GM18867 (cell line): ENCODE data around the gene CASP7.
"Not testable (repeated sequence)": the region's sequence is repeated elsewhere in the genome, so short reads cannot be mapped to it uniquely, and the experiment has no call there.

ENCODE experiments used
- ATAC-seq: cut with Tn5 transposase; IDR thresholded peaks from one replicate; pipeline ENCODE4 v1.9.1; 2021; ENCODE audit warnings: mild to moderate bottlenecking, moderate library complexity; ENCODE audit not compliant: unreplicated experiment

Gene CASP7

DNA sequence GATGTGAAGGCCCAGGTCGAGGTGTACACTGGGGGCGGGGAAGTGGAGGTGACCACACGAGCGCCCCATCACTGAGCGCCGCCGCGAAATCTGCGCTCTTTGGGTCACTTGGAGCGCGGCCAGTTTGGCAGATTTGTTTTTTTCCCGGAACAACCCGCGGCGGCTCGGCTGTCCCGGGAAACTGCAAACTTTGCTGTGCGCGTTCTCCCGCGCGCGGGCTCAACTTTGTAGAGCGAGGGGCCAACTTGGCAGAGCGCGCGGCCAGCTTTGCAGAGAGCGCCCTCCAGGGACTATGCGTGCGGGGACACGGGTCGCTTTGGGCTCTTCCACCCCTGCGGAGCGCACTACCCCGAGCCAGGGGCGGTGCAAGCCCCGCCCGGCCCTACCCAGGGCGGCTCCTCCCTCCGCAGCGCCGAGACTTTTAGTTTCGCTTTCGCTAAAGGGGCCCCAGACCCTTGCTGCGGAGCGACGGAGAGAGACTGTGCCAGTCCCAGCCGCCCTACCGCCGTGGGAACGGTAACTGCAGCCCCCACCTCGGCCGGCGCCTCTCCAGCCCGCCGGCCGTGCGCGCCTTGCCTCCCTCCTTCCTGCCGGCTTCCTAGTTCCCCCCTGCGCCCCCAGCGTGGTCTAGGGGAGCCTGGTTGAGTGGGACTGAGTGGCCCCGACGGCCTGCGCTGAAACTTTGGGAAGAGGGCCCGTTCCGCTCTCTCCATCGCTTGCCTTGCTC lies at the start of gene CASP7:
CASP7 (plus strand) TSS at position 450 of the 727 bp plus-strand sequence. CDS start 17,582 bp downstream, outside the sequence.
- ATAC-seq = peak; percentile 77

DNA sequence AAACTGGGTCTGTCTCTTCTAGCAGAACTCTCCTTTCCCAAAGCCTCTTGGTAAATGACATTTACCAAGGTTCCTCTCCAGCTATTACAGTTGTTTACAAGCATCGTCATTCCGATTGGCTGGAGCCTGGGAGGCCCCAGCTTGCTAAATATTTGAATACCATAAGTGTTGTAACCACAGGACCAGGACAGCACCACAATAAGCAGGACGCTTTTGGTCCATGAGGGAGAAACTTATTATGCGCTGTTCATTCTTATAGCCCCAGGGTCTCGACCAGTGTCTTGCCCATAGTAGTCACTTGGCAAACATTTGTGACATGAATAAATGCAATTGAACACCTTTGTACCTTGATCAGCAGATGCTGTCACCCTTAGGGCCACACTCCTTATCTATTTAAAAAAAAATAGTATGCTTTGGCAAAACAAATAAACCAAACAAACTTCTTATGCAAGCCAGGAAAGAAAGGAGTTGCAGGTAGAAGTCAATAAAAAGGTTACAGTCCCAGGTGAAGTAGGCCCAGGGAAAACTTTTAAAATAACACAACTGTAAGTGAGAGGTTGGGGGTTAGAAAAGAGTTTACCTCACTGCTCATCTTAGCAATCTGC lies 48.7 kb upstream of the CASP7 start:
- ATAC-seq = no peak

DNA sequence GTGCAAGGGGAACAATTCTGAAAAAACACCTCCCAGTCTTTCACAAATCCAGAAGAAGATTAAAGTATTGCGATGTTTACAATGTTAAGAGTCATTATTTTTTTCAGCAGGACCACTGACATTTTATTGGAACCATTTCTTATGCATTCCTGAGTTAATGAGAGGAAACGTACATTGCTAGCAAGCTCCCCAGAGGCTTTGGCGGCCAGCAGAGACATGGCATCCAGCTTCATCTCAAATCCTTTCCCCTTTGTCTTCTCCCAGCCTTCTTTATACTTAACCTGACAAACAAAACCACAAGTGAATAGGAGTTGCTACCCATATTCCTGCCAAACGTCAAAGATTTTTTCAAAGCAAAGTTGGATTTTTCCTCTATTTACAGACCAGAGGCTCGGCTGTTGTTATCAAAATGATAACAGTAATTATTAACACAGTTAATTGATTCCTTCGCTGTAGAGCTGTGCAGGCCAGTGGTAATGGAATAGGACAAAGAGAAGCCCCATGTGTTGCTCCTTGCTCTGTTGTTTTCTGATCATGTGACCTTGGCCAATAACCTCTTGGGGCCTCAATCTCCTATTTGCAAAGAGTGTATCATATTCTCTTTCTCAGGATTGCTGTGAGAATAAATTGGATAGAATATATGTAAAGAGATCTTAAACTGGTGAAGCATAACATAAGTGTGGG lies 47.9 kb upstream of the CASP7 start:
- no peak for ATAC-seq

DNA sequence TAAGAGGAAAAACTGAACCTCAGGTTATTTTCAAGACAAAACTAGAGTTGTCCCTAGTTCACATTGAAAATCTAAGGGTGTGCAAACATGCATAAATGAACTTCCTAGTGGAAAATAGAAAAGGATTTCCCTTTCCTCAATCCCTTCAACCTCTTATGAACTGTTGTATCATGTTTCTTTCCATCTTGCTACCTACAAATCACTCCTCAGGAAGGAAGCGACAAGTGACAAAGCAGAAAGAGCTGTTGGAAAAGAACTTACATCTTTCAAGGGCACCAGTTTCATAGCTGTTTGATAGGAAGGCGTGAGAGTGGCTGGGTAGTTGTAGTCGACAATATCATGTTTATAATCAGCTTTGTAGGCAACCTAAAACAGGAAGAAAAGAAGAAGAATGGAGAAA lies 39.7 kb upstream of the CASP7 start:
- ATAC-seq = no peak

DNA sequence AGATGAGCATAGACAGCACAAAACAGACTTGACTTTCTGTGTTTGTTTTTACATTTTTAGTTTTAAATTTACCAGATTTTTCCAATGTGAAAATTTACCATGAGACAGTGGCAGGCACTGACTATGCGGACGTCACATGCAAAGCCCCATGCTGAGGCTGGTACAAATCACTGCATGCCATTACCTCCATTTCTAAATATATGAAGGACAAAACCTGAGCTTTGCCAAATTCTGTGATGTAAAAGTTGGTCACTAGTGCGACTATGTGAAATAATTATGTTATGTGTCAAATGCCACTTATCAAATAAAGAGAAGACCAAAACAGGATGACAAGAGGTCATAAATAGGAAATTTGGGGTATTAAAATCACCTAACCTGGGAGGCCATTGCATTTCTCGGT lies 38.0 kb upstream of the CASP7 start:
- ATAC-seq = no peak

DNA sequence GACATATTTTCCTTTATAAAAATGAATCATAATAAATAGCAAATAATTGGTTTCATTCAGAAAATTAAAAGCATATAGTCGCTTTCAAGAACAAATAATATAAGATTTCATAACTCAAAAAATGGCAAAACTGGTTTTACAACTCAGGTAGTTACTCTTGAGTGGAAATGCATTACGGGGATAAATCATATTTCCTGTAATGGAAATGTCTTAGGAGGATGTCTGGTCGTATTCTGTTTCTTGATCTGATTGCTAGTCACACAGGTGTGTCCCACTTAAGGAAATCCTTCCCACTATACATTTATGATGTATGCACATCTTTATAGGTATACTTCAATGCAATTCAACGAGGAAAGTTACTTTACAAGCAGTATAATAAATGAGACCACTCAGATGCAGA lies 36.5 kb upstream of the CASP7 start:
- ATAC-seq = no peak

DNA sequence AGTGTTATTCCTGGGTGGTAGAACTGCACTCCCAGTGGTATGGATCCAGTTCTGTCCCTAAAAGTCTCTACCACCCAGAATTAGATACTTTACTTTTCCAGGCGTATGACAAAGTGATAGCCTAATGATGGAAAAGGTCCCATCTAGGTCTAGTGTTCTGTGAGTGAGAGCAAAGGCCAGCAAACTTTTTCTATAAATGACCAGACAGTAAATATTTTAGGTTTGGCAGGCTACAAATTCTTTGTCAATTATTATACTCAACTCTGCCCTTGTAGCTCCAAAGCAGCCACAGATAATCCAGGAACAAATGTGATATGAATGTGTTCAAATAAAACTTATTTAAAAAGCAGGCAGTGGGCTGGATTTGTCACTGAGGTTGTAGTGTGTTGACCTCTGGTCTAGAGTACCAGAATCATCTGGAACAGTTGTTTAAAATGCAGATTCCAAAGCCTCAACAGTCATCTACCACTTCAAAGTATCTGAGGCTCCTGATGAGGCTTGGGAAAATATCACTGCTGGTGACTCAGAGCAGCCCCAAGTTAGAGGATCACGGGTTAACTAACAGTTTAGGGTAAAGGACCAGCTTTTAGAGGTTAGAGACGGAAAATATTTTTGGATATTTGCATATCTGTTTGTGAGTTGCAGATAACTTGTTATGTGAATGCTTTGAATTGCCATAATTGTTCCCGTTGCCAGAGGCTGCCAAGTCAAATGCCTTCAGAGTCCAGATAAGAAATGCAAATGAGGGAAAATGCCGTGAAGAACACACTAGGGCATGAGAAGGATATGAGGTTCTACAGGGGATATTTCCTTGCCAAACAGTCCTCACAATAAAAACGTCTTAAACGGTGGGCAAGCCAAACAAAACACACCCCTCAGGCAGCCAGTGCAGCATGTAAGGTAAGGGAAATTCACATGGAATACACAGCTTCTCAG lies 35.3 kb upstream of the CASP7 start:
- no peak for ATAC-seq

DNA sequence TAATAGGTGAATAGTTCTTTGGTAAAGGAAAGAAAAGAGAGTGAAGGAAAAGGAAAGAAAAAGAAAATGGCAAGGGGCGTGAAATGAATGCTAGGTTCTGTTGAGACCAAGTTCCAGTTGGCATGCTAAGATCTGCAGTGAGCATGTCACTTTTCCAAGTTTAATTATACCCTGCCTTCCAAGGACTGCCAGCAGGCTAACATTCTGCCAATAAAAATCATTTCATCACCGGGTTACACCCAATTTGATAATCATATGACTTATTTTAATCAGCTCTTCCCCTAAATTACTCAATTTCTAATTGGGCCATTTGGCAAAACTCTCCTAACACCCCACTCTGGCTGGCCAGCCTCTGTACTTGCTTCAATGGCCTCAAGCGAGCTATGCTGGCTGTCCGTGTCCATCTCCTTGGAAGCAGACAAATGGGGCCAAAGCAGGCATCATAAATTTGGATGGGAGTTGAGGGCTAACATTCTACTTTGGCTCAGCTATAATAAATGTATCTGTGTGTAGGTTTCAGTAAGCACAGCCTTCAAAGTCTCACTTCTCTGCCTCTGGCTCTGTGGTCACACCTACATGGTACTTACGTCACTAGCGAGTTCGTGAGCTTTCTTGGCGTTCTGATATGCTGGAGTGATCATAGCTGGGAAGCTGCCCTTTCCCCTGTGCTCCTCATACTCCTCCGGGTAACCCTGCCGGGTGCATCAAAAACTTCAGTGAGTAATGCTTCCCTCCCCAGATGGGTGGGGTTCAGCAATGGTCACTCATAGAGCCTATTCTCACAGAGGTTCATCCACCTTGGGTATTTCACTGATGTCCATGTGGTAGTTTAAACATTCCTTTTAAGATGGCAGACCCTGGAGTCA lies 33.1 kb upstream of the CASP7 start:
- ATAC-seq = no peak

DNA sequence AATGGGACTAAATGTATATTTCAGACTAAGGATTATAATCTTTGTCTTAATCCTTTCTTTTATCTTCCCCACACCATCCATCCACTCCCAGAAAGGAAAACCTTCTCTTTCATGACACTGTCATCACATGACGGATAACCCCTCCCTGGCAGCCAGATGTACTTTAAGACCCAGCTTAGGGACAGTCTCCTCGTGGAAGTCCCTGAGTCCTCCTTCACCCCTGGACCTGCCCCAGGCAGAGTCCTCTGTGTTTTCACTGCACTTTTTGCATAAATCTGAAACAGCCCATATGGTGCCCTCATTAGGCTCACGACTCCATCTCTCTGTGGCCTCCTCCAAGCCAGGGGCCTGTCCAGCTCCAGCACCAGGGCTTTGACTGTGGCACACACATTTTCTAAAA lies 31.9 kb upstream of the CASP7 start:
- no peak for ATAC-seq

DNA sequence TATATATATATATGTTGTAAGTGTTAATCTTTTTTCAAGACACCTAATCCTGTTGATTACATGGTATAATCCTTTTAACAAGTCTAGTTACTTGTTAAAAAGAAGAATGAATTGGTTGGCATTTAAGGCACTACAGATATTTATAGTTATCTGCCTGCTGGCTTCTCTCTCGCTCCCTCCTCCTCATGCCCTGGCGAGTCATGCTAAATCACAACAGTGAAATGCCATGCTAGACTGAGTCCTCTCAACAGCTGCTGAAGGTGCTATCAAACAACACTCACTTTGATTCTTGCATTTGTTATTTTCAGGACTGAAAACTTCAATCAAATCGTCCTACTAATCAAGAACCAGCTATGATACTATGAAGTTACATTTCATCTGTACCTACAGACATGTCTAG lies 31.2 kb upstream of the CASP7 start:
- no peak for ATAC-seq

DNA sequence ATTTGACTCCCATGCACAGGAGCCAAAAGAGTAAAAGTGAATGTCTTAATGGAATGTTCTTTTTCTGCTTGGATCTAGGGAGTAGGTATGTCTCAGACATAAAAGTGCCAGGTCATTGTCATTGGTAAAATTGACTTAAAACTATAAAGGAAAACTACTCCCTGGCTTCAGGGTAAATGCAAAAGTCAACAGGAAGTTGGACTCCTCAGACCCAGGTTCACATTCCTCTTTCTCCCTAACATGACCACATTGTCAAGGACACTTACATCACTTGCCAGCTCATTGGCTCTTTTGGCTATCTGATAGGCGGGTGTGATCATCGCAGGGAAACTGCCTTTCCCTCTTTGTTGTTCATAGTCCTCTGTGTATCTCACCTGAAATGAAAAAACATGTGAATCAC lies 29.5 kb upstream of the CASP7 start:
- ATAC-seq = no peak

DNA sequence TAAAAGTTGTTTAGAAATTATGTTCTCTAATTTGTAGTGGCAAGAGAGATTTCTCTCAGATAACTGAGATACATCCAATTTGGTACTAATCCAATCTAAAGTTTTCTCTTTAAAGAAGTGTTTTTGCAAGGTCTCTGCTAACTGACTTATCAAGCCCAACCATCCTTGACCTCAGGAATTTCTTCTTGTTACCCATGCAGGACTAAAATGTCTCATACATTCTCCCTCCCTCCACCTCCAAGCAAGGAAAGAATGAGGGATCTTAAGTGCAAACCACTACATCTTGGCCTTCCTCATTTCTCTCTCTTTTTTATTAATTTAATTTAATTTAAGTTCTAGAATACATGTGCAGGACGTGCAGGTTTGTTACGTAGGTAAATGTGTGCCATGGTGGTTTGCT lies 28.7 kb upstream of the CASP7 start:
- no peak for ATAC-seq

DNA sequence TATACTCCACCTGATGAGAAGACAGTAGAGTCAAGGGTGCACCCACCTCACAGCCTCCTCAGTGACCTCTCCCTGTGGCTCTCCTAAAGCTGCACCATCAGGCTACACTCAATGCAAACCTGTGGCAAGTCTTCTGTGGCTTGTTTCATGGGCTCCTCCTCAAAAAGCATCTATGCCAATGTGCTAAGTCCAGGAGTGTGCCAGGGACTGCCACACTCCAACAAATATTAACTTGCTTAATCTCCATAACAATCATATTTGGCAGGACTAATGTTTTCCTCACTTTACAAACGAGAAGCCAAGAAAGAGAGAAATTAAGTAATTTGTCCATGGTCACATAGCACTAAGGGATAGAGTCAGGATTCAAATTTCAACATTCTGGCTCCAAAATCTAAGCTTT lies 27.8 kb upstream of the CASP7 start:
- no peak for ATAC-seq

DNA sequence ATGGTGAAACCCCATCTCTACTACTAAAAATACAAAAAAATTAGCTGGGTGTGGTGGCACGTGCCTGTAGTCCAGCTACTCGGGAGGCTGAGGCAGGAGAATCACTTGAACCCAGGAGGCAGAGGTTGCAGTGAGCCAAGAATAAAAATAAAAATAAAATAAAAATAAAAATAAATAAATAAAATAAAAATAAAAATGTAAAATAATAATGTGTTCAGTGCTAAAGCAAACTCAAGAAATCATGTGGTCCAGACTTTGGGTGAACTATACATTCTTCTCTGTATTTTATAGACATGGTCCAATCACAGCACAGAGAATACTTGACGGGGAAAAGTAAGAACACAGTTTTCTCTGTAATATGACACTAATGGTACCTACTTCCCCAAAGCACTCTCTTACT lies 27.3 kb upstream of the CASP7 start:
- not testable (repeated sequence) for ATAC-seq

DNA sequence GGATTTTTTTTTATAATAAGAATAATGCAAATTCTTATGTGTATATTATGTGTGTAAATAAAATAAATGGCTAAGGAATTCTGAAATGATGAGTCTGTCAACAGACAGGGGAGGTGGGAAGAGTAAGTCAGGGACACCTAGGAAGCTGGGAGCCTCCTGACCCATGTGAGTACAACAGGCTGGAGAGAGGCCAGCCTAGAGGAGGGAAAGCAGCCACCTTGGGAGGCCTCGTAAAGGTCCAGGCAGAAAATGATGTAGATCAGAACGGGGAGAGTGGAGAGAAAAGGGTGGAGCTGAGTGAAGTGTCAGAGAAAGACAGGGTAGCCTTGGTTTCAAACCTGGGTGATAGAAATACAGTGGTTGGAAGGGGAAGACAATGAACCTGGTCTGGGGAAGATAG lies 22.8 kb upstream of the CASP7 start:
- ATAC-seq = no peak

DNA sequence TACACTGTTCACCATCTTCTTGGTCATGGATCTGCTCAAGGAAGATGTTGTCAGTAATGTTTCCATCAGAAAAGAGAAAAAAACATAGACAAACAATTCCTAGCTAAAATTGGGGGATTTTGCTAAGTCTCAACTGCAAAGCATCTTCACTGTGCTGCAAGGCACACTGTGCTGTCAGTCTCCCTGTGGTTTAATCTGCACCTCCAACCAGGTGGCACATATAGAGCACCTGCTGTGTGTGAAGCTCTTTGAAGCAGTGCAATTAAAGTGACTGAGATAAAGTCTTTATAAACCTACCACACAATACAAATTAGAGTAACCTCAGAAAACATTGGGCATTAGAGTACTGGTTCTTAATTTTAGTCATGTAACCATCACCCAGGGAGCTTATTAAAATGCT lies 22.2 kb upstream of the CASP7 start:
- no peak for ATAC-seq

DNA sequence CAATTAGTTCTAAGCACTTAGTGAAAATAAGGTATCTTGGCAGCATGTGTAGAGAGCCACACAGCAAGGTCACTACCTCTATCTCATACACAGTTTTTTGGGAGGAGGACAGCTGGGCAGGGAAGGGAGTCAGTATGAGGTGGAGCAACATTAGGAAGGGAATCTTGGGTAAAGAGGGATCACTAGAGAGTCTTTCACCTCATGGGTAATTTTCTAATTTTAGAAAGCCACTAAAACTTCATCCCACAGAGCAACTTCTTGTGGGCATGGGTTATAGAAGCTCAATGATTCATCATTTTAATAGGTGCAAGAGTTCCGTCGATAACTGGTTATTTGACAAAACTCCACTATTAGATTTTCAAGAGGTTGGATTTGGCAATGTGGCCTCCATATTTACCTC lies 18.4 kb upstream of the CASP7 start:
- ATAC-seq = no peak

DNA sequence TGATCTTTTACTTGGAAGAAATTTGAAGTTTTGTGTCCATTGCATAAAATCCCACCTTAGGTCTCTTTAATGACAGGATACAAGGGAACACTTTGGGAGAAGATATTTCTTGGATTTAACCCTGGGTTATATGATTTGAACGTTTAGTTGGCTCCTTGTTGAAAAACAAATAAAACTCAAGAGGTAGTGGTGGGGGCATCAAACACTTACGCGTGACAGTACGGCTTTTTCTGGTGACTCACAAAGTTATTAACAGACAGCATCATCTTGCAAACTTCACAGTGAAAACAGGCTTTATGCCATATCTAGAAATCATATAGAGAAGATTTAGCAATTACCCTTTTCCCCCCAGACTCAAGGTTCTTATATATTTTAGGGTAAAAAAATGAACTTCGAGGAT lies 16.6 kb upstream of the CASP7 start:
- ATAC-seq = no peak

DNA sequence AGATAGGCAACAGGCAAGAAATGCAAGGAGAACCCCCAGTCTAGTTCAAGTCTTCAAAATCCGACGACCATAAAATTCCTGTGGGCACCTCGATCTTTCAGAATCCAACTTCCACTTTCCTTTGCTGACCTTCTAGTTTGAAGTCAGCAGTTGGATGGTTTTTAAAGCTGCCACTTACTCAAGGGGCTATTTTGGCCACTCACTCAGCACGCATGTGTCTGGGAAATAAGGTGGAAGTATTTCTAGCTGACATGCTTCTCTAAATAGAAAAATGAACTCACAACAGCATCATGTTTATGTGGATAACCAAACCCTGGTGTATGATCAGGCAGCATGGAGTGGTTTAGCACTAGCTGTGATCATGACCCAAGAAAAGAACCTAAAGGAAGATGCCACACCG lies 15.8 kb upstream of the CASP7 start, which contains the start of gene NRAP:
NRAP (minus strand) TSS at position 134 of the 400 bp plus-strand sequence. CDS start 159 bp downstream, outside the sequence.
- ATAC-seq = no peak

DNA sequence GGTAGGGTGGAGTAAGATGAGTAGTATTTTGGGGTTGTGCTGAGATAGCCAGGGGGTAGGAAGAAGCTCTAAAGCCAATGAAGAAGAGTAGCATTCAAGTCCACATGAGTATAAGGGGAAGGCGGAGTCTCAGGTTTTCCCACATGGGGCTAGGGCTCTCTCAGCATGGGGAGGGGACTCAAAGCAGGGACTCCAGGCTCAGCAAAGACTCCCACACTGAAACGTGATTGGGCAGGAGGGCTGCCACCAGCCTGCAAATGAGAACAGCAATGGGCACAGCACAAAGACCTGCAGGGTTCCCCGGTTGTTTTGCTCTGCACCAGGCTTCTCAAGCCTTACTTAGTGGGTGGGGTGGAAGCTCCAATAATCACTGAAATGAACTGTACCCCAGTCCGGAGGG lies 14.4 kb upstream of the CASP7 start:
- no peak for ATAC-seq
